GM13976 (cell line): Measurements from ENCODE around the gene TLR1.
A peak's percentile ranks its signal among the peaks of the same experiment; 100 is the strongest.

Experiments used
- DNase-seq: peaks from one replicate; pipeline ENCODE4 v3.0.0; 2012; ENCODE audit warnings: low spot score
- in situ Hi-C: fragments of 300-500 bp; cut with MboI; formaldehyde crosslinking; loops from one replicate; pipeline ENCODE4 v1.12.0; 2022; ENCODE audit warnings: low sequenced_read_pairs, mixed read lengths, inconsistent platforms; ENCODE audit not compliant: unreplicated experiment
- TF ChIP-seq, protein P1 (sequence below): IDR thresholded peaks from 2 replicates; pipeline ENCODE4 v1.5.1; 2012; ENCODE audit warnings: borderline replicate concordance, mild to moderate bottlenecking; ENCODE audit not compliant: insufficient read depth; ENCODE audit errors: extremely low read depth, missing control alignments, control extremely low read depth

The TLR1 gene

DNA sequence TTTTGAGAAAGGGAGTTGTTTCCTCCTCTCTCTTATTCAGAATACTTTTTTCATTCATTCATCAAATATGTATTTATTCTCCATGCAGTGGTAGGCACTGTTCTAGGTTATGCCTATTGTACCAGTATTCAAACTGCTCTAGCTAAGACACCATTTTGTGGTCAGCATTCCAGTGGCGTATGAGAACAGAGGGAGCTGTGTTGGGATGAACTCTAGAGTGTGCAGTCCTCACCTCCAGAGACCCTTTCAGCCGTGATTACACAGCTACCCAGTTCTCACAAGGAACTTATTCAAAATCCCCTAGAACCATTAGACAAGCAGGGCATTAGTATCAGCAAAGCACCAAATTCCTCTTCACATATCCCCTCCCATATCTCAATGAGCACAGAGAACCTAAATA, 4.2 kb downstream of the TLR1 start:
- TF ChIP-seq, protein P1, sequence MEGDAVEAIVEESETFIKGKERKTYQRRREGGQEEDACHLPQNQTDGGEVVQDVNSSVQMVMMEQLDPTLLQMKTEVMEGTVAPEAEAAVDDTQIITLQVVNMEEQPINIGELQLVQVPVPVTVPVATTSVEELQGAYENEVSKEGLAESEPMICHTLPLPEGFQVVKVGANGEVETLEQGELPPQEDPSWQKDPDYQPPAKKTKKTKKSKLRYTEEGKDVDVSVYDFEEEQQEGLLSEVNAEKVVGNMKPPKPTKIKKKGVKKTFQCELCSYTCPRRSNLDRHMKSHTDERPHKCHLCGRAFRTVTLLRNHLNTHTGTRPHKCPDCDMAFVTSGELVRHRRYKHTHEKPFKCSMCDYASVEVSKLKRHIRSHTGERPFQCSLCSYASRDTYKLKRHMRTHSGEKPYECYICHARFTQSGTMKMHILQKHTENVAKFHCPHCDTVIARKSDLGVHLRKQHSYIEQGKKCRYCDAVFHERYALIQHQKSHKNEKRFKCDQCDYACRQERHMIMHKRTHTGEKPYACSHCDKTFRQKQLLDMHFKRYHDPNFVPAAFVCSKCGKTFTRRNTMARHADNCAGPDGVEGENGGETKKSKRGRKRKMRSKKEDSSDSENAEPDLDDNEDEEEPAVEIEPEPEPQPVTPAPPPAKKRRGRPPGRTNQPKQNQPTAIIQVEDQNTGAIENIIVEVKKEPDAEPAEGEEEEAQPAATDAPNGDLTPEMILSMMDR, result no peak
- no peak for DNase-seq
- in situ Hi-C loops, result no loop called here

DNA sequence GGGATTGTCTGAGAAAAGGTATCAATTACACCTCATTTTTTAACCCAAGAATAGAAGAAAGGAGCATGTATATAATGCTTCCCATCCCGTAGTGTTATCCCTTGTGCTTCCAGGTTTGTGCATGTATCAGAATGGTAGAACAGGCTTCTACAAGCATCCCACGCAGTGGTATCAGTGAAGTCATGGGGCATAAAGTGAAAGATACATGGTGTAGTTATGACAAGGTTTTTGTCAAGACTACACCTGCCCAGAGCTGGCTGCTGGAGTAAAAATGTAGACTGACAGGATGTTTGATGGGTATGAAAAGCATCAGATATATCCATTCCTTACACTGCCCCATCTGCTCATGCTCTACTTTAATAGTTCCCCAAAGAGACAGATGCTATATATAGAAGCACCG, 9.5 kb downstream of the TLR1 start:
- in situ Hi-C loops, result no loop called here
- DNase-seq, result no peak
- TF ChIP-seq, protein P1, result no peak

DNA sequence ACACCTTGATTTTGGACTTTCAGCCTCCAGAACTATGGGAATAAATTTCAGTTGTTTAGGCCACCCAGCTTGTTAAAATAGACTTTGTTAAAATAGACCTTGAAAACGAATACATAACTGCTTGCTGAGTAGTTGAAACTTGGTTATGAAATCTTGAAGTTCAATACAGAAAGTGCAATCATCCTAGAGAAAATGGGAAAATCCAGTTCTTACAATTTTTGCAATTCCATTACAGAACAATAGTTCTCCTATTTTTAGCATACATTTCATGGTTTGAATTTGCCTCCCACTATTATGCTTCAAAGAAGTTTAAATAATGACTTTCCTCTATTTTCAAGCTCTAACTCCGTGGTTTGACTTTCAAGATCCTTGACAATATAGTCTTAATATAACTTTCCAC, 10.5 kb downstream of the TLR1 start:
- in situ Hi-C loops, result no loop called here

DNA sequence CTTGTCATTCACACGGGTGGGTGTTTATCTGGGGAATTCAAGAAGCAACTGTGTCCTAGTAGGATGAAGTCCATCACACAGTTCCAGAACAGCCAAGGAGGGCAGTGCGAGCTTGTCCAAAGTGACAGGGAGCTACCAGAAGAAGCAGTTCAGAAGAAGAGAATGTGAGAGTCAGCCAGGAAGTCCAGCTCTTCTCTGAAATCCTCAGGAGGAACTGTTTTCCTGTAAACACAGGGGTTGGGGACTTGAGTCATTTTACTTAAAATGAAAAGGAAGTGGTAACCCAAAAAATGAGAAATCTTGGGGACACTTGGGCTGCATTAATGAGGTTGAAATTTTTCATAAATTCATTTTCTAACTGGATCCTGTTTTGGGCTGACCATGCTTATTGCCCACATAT, 13.6 kb downstream of the TLR1 start:
- in situ Hi-C loops, result no loop called here
- DNase-seq, result no peak
- TF ChIP-seq, protein P1, result no peak

More for the DNA sequence above, 10.5 kb downstream of the TLR1 start:
- no peak for DNase-seq
- TF ChIP-seq, protein P1, result no peak

DNA sequence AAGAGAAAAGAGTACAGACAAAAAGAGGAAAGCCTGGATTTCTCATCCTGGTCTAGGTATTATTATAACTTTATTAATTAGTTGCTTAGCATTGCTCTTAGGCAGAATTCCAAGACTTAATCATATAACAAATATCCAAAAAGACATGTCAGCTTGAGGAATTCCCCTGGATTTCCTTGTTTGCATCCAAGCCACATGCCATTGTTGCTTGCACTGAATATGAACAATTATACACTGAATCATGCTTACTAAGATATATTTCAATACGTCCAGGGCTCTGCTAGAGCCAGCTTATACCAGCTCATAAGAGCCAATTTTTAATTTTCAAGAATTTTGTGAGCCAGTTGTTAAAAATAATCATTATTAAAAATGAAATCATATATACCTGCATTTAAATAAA, 16.3 kb downstream of the TLR1 start:
- in situ Hi-C loops, result no loop called here
- TF ChIP-seq, protein P1, result no peak
- no peak for DNase-seq

DNA sequence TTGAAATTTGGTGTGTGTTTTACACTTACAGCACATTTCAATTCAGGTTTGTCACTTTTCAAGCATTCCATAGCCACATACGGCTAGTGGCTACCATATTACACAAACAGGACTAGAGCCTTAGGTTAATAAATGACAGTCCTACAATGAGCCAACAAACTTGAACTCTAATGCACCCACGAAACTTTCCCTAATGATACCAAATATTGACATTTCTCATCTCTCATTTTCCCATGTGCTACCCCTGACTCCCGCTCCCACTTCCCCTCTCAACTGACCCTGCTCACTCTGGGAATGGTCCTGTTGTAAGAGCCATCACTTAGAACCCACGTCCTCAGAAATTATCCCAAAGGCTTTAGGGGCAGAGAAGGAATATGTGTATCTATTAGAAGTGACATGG, 16.9 kb downstream of the TLR1 start:
- in situ Hi-C loops, result no loop called here
- TF ChIP-seq, protein P1, result no peak
- no peak for DNase-seq

DNA sequence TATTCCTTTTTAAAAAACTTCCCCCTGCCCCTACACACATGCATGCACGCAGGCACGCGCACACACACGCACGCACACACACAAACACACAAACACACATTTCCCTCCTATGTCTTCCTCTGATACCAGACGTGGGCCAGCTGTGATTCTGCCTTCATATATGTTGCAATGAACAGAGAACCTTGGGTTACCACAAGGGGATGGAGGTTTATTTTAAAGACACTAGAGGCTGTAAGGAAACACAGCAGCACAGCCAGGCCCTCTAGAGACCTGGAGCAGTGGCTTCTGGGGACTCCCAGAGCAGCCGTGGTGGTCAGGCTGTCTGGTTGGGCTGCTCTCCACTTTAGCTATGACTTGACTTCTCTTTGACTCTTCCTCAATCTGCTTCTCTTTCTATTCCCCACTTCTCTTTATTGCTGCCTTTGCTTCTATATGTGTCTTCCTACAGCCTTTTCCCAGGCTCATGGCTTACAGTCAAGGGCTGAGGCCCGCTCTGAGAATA, 18.6 kb downstream of the TLR1 start:
- in situ Hi-C loops, result no loop called here
- DNase-seq, result peak; percentile 59
- TF ChIP-seq, protein P1, result no peak
